SK-N-SH treated with all-trans-retinoic acid at 6 μM for 48 hours (cell line): ENCODE results near the gene CCM2.

Source experiments
- ARNTL ChIP-seq: fragments of 450-650 bp; formaldehyde crosslinking; IDR thresholded peaks from 2 replicates; pipeline ENCODE4 v1.5.0; 2020; ENCODE audit warnings: low read depth, mild to moderate bottlenecking, moderate library complexity, borderline replicate concordance
- ZFP3 ChIP-seq: fragments of 250-450 bp; sonication (Bioruptor Pico); IDR thresholded peaks from 2 replicates; pipeline ENCODE4 v1.5.0; 2020; ENCODE audit warnings: mild to moderate bottlenecking, moderate library complexity

DNA sequence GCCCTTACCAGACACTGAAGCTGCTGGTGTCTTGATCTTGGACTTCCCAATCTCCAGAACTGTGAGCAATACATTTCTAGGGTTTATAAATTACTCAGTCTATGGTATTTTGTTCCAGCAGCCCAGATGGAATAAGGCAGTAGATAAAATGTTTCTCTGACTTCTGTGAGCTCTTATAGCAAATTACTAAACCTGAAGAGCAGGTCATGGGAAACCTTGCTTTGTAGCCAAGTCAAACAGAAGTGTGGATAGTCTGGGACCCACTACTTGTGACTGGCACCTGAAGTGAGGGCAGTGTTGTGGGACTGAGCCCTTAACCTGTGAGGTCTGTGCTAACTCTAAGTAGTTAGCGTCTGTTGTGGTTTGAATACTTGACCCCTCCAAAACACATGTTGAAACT lies 116.0 kb downstream of the CCM2 start:
- TF ChIP-seq ARNTL (CRISPR knock-in tag), result no peak
- TF ChIP-seq ZFP3 (CRISPR knock-in tag), result no peak
